Kasumi-1 (cell line): Measurements from ENCODE around the gene DYNLT4.
"Not testable (repeated sequence)": the region's sequence is repeated elsewhere in the genome, so short reads cannot be mapped to it uniquely, and the experiment has no call there.

Experiments
- DNase-seq, 2 experiments: peaks; one replicate each; lab custom pipeline; 2025; lab: John Stamatoyannopoulos, UW

DYNLT4 gene

GRCh38 chr1:44788120-44788860 lies 18.9 kb downstream of the DYNLT4 start, which contains the start of gene BEST4:
Gene BEST4 (minus strand): TSS chr1:44788170. CDS start chr1:44787705, 465 bp downstream.
- DNase-seq: no peak

GRCh38 chr1:44787506-44787905 lies 19.6 kb downstream of the DYNLT4 start:
- DNase-seq: no peak

- no peak for DNase-seq
These were observed 20.2 kb downstream of the DYNLT4 start for GRCh38 chr1:44786841-44787426.

GRCh38 chr1:44786138-44786840 lies 20.9 kb downstream of the DYNLT4 start:
- peak; percentile 75 to 77 for DNase-seq

GRCh38 chr1:44785501-44786137 lies 21.5 kb downstream of the DYNLT4 start:
- no peak for DNase-seq

GRCh38 chr1:44785029-44785380 lies 22.1 kb downstream of the DYNLT4 start:
- DNase-seq: no peak

- DNase-seq: no peak
These were observed 22.8 kb downstream of the DYNLT4 start for GRCh38 chr1:44784094-44785028.

- DNase-seq: no peak
These were observed 23.5 kb downstream of the DYNLT4 start for GRCh38 chr1:44783697-44784093.

- DNase-seq: no peak
These were observed 26.5 kb downstream of the DYNLT4 start for GRCh38 chr1:44780583-44781121.

GRCh38 chr1:44778705-44779576 lies 28.2 kb downstream of the DYNLT4 start:
- DNase-seq: no peak

- DNase-seq: peak; percentile 32 to 52
These were observed 29.0 kb downstream of the DYNLT4 start for GRCh38 chr1:44777969-44778635.

GRCh38 chr1:44777547-44777946 lies 29.6 kb downstream of the DYNLT4 start:
- DNase-seq: no peak

- no peak for DNase-seq
These were observed 30.5 kb downstream of the DYNLT4 start for GRCh38 chr1:44776730-44777068.

GRCh38 chr1:44775930-44776729 lies 31.0 kb downstream of the DYNLT4 start:
- DNase-seq: no peak

- peak; percentile 91 to 95 for DNase-seq
These were observed 31.8 kb downstream of the DYNLT4 start, which contains the start of gene RPS8 for GRCh38 chr1:44775078-44775929. Gene RPS8 (plus strand): TSS chr1:44775540. CDS start chr1:44775597, 57 bp downstream.

GRCh38 chr1:44766421-44766820 lies 40.7 kb downstream of the DYNLT4 start:
- not testable (repeated sequence) for DNase-seq

GRCh38 chr1:44760876-44761275 lies 46.3 kb downstream of the DYNLT4 start:
- DNase-seq: no peak

- no peak for DNase-seq
These were observed 48.1 kb downstream of the DYNLT4 start for GRCh38 chr1:44759077-44759476.
